Hypothalamus (tissue), 51 donors: ENCODE results near the gene RALGAPA2.

Source experiments
- DNase-seq, 51 donors: peaks; one replicate each; lab custom pipeline; 2025; lab: John Stamatoyannopoulos, UW

The RALGAPA2 gene

DNA sequence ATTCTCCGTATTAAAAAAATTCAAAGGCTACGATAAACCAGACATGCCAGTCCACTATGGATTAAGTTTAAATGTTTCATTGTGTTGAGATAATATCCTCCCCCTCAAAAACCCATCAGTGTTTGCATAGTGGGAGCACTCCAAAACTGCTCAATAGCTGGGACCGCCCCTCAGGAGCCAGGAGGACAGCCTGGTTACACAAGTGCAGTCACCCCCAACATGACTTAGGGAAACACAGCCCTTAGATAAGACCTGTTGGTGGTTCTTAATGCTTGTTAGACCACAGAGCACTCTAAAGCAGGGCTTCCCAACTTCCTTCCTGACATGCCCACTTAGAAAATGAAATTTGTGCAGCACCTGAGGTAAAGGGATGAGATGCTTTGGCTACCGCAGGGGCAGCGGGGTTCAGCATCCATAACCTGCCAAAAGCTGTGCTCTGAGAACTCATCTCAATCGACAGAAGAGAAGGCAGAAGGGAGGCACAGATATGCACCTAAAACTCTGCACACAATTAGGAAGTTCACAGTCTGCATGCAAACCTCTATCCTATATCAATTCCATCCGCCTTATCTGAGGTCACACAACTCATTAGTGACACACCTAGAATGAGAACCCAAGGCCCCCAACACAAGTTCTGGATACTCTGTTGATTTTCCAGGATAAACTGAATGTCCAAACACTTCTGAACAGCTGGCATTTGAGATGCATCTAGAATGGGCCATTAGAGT is 74.3 kb downstream of the RALGAPA2 start:
- DNase-seq: no peak

DNA sequence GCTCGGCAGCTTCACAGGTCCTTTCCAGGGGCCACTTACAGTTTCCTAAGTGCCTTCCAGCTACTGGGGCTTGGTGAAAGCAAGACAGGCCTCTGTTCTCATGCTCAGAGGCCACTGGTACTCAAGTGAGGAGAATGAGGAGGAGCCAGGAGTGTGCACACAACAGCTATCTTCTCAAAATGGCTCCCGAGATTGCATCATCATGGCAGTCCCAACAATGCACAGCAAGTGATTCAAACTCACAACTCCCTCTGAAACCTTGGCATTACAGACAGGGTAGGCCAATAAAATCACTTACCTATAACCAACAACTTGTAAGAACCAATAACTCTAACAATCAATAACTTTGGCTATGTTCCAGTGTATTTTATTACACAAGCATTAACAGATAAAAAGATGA is 77.4 kb downstream of the RALGAPA2 start:
- DNase-seq: no peak

DNA sequence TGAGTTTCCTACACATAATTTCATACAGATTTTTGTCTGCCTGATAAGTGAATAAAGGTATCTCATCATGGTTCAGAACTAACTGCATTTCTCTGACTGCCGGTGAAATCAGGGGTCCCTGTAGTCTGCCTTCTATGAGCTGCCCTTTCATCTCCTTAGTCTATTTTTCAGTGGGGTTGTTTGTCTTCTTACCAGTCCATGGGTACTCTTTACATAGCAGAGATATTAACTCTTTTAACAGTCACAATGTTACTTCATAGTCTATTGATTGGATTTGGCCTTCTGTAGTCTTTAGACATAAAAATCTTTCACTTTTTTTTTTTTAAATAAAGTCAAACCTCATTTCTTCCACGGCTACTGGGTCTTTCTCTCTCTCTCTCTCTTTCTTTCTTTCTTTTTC is 79.8 kb downstream of the RALGAPA2 start:
- DNase-seq: no peak

DNA sequence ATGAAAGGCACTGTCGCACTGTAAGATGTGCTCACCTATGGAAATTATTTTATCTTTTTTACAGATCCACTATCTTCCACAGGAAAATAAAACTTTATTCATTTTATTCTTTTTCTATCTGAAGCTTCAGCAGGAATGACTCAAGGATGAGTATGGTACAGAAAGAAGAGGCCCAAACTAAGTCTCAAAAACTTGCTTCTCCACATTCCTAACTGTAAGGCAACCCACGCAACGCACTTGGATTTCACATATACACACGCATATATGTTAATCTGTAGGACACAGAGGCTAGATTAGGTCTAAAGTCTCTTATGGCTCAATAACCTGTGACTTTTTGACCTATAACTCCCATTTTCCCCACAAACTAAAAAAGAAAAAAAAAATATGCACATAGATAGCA is 81.9 kb downstream of the RALGAPA2 start:
- DNase-seq: no peak

DNA sequence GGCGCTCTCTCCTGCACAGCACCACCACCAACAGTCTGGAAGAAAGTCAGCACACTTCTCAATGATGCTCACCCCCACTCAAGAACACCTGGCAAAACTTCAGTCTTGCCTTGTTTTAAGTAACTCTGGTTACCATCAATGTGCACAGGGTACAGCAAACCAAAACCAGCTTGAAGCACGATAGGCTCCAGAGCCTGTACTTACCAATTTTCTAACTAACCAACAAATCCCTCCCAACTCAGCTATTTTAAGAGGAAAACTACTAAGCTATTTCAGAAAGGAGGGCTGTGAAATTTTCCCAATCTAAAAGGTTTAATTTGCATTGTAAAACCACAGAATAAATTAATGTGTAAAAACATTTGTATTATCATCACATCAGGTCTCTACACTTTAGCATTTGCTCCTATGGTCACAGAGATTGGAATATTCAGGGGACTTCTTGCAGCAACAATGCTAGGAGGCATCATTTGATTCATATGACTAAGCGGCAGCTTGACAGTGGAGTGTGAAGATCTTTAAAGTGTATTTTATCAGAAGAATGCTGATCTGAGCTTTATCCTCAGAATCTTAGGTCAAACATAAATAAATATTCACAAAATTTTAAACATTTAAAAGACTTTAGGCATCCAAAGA is 82.8 kb downstream of the RALGAPA2 start:
- DNase-seq: no peak

DNA sequence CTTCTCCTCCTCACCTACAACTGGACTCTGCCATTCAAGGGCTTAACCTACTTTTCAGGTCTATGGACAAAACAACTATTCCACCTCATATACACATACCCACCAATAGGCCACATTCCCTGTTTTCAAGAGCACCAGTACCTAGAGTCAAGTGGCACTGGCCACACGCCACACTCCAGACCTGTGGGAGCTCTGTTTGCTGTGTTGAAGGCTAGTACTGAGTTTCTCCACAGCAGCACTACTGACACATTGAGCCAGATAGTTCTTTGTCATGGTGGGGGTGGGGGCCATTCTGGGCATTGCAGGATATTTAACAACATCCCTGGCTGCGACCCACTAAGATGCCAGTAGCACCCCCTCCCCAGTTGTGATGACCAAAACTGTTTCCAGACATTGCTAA is 84.1 kb downstream of the RALGAPA2 start:
- DNase-seq: no peak

DNA sequence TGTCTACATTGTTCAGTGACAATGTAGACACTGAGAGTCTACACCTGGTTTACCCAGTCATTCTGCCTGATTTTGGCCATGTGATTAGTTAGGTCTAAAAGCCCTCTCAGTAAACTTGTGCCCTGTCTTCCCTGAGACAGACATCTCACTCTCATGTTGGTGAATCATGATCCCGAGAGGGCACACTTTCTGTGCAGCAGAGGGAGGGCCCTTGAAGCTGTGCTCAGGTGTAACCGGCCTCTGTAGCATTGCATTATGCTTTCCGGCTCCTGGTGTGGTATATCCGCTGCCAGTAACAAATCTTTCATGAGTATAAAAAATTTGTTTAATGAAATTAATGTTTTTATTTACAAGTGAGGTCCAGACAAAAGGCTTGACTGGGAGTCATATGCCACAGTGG is 85.0 kb downstream of the RALGAPA2 start:
- DNase-seq: no peak

DNA sequence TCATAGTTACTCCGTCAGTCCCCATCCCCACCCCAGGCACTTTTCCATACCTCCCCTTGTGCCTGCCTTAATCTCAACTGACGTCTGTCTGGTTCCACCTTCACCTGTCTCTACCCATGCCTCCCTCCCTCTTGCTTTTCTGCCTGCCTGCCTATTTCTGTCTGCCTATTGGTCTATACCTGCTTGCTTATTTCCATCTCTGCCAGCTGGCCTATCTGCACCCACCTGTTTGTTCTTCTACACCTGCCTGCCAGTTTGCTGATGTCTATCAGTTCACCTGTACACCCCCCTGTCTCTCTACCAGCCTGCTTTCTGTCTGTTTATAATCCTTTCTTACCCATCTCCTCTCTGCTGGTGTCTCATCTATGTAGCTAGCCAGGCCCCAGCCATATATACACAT is 87.5 kb downstream of the RALGAPA2 start:
- no peak for DNase-seq

DNA sequence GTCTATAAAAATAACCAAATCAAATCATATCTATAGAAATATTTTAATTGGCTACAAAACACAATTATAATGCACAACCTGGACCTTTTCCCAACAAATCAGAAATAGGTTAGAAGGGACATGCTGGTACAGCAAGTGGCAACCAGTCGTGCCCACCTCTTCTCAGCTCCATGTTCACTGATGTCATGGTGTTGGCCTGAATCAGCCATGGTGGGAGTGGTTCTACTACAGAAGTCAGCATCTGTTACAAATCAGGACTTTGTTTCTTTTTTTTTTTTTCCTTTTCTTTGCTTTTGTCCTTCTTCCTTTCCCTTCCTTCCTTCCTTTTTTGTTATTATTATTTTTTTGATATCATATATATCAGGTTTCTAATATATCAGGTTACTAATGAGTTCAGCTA is 91.2 kb downstream of the RALGAPA2 start:
- no peak for DNase-seq

DNA sequence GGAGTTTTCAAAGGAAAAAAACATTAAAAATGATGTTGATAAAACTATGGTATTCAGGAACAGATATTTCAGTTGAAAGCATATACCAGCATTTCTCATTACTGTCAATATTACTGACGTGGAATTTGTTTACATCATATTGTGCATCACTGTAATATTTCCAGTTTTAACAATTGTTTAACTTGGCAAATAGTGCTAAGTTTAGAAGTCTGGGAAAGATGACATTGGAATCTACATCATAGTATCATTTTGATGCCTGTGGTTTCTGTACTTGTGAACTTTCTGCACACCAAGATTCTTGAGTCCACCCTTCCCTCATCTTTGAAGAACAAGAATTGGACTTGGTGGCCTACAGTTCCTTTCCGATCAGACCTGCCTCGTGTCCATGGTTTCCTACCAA is 98.1 kb downstream of the RALGAPA2 start:
- no peak for DNase-seq

DNA sequence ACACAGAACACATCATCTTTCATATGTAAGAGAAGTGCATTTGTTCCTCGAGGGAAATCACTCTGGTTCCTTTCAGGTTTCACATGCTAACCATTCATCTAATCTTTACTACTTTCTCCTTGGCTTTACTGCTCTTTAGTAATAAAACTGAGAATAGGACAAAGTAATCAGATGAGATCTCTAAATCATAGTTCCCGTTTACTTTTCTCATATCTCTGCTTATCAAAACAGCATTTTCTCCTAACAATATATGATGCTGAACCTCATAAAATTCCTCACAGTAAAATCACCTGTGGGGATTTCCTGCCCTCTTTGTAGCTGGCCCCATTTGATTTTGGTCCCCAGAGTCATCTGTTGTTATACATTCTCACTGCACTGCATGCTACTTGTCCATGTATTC is 100.2 kb downstream of the RALGAPA2 start:
- no peak for DNase-seq

DNA sequence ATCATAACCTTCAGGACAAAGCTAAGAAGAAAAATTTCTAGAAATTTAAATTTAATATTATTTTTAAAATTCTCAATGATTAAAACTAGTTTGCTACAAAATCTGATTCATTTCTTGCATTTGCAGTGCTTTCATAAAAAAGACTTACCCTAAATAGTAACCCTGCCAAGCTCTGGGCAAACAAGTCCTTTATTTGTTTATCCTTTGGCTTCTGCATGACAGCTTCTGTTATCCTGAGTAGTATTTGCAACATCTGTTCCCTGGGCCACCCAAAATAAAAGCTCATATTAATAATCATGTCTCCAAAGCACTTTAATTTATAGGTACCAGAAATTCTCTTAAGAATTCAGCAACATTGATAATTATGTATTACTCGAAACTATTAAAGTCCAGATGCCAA is 101.3 kb downstream of the RALGAPA2 start:
- no peak for DNase-seq

DNA sequence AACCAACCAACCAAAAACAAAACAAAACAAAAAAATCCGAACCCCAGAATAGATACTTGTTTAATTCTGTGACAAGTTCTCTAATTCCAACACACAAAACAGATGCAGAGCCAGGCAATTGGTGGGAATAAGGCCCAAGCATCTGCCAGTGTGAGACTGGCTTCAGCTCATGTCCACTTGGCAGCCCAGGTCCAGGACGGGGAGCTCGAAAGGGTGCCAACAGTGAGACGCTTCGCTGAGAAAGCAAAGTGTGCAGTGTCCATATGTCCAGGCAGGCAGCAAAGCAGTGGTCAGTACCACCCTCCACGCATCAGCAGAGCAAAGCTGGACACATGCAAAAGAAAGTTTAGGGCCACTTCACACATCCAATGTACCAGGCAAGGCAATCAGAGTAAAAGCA is 102.9 kb downstream of the RALGAPA2 start:
- DNase-seq: peak in 7 of 51 donors; percentile 2 to 15 (median 10)

DNA sequence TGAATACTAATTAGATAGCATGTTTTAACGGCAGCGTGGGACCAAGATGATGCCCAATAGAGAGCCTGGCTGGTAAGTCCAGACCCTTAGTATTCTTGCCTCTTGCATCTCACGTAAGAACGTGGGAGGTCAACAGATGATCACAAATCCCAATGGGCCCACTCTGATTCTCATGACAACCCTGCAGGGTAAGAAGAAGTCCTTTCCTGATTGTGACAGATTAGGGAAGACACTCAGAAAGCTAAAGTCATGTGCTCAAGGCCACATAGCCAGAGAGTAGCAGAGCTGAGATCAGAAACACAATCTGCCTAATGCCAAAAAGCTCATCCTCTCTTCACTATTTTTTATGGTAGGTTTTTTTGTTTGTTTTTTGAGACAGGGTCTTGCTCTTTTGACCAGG is 103.8 kb downstream of the RALGAPA2 start:
- DNase-seq: no peak

DNA sequence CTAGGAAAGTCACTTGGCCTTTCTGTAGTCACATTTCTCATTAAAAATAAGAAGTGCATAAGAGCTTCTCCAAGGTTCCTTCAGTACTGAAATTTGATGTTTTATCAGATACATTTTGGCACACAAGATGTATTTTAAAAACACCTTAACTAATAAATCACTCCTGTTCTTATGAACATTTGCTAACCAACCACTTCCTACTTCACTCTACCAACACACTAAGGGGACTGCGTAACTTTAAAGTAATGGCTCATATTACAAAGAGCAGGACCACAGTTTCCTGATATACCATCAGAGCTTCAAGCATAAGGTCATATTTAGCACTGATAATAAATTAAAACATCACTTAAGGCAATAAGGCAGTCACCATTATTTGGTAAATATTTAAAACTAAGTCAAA is 104.4 kb downstream of the RALGAPA2 start:
- no peak for DNase-seq

DNA sequence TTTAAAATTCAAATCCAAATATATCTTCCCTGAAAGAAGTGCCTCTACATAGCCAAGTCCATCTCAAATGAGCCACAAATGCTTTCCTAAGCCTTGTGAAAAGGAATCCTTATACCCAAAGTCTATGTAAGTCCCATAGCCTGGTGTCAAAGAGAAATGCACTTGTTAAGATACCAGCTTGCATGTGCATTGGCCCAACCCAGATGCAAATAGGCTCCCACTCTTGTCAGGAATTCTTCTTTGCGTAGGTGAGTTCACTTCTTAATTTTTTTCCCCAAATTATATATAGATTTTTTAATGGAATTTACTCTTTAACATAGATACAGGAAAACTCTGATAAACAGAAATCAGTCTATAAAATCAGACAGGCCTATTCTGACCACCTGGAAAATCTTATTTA is 105.6 kb downstream of the RALGAPA2 start:
- DNase-seq: no peak

DNA sequence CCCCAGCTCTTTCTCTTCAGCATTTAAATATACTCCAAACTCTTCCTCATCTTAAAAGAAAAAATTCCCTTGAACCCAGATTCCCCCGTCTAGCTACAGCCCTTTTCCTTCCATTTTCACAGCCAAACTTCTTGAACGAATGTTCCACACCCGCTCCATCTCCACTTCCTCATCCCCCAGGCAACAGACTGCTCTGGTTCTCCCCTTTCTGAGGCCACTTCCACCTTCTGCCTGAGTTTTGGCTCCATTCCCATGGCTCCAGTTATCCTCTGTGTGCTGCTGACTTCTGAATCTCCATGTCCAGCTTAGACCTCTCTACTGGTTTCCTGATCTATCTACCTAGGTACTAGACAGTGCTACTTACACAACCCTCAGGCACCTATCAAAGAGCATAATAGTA is 106.4 kb downstream of the RALGAPA2 start:
- no peak for DNase-seq

DNA sequence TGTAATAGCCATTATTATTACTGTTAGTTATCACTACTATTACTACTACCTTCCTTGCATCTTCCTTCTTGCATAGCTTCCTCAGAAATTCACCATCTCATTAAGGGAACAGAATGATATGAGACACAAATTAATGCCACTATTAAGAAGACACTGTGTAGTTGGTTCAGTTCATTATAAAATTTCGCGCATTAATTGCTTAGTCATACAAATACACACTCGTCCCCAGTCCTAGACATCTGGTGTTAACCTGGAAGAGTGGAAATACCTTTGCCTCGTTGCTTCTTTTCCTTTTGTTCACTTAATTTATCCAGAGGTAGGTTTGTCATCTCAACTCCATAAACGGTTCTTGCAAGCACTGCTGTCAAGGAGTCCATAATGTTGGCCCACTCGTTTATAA is 107.5 kb downstream of the RALGAPA2 start:
- no peak for DNase-seq

DNA sequence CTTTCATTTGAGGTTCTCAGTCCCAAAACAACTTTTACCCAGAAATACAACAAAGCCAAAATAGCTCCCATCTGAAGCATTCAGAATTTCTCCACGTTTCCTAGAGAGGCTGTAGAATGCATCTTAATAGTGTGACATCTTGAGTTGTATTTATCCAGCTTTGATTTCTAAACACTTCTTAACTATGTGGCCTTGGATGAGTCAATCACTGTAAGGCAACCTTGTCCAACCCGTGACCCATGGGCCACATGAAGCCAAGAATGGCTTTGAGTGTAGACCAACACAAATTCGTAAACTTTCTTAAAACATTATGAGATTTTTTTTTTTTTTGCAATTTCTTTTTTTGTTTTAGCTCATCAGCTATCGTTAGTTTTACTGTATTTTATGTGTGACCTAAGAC is 108.1 kb downstream of the RALGAPA2 start:
- DNase-seq: no peak

DNA sequence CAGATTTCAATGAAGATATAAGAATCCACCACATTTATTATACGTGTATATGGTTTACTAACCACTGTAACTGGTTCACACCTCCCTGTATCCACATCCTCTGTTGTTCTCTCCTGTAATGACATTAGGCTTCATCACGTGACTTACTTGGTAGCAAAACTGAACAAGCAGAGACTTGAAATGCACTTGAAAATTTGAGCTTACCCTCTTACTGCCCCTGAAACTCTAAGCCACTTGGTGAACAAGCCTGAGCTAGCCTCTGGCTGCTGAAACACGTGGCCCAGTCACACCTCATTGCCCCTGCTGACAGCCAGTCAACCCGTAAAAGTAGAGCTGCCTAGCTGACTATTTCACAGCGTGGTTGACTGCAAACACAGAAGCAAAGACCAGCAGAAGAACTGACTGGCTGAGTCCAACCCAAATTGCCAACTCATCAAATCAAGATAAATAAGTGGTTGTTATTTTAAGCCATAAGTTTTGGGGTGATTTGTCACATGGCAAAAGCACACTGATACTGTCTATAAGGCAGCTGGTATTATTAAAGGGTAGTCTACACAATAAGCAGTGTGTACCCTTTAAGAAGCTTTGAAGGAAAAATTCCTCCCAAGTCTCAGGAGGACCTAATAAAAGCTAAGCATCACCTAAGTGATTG is 109.0 kb downstream of the RALGAPA2 start:
- no peak for DNase-seq

DNA sequence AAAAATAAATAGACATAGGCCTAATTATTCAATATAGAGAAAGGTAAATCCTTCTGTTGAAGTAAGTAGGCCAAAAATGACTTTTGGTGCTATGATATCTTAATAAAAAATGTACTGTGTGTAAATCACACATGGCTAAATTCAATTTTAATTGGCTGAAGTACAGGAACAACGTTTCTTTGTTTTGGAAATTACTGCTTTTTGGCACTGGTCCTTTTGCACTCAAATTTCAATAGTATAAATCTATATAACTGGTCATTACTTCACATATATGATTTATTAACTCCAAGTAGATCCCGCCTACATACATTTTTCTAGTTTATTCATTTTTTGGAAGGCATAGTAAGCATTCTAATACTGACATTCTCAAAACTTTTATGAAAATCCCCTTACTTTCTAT is 114.5 kb downstream of the RALGAPA2 start:
- no peak for DNase-seq

DNA sequence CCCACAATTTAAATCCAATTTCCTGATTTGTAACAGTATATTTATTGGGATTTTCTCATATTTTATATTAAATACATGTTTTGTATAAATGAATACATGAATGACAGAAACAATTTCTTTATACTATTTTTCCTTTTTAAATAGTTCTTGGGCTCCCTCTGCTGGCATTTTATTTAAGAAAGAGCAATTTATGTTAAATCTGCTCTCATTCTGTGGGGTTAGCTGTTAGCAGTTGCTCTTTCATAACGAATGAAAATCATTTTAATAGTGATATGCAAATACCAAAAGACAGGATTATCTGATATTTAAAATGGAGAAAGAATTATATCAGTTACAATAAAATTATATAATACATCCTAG is 118.3 kb downstream of the RALGAPA2 start:
- no peak for DNase-seq
